Measurements from ENCODE around the gene MYO9A. TPM values are rescaled to one million over a fixed set of nuclear protein-coding genes. Genes with fewer than 3 reads are reported as not detected.

The MYO9A gene
- total RNA-seq, 1 experiment from 2014 or later: 142 TPM

- no peak overlapping the region for H3K4me2 ChIP-seq (ENCODE audit: low read depth, low read length, poor library complexity, severe bottlenecking)
Measured at GRCh38 chr15:72092691-72093090, 25.3 kb downstream of the MYO9A start.

GRCh38 chr15:72092006-72092405, 25.9 kb downstream of the MYO9A start:
- H3K27ac ChIP-seq (ENCODE audit: low read length): peak overlapping the region; percentile 53
- no peaks in the 10 kb centered on the region for H3K9me2 ChIP-seq (replicated peaks; ENCODE audit: insufficient read depth, low read length)
- H3K9ac ChIP-seq (ENCODE audit: low read length): no peak overlapping the region
- H3K4me2 ChIP-seq (ENCODE audit: low read depth, low read length, poor library complexity, severe bottlenecking): no peak overlapping the region
- H3K36me3 ChIP-seq (ENCODE audit: insufficient read depth, low read length): peaks cover 11% of the 10 kb centered on the region; the same call in 1 of the 2 replicates
- H3K9me3 ChIP-seq (ENCODE audit: low read length): no peaks in the 10 kb centered on the region
- no peak overlapping the region for H2AFZ ChIP-seq (ENCODE audit: low read length)
- H3K27me3 ChIP-seq (ENCODE audit: low read length): no peaks in the 10 kb centered on the region
- no peak for DNase-seq
- H4K20me1 ChIP-seq (ENCODE audit: insufficient read depth, low read depth, low read length): no peaks in the 10 kb centered on the region
- peaks cover 79% of the 10 kb centered on the region for H3K79me2 ChIP-seq (ENCODE audit: low read length)
- H3K4me1 ChIP-seq (ENCODE audit: low read length): peaks cover 43% of the 10 kb centered on the region
- no peak overlapping the region for H3K4me3 ChIP-seq (ENCODE audit: low read length)

More at GRCh38 chr15:72092691-72093090, 25.3 kb downstream of the MYO9A start:
- Histone ChIP-seq H3K9me2 (replicated peaks; ENCODE audit: insufficient read depth, low read length) (no peaks in the 10 kb centered on the region), H3K9ac (ENCODE audit: low read length) (no peak overlapping the region), H4K20me1 (ENCODE audit: insufficient read depth, low read depth, low read length) (no peaks in the 10 kb centered on the region), H3K27ac (ENCODE audit: low read length) (peak overlapping the region; percentile 53), H3K4me1 (ENCODE audit: low read length) (peaks cover 38% of the 10 kb centered on the region), H3K4me3 (ENCODE audit: low read length) (no peak overlapping the region), H3K27me3 (ENCODE audit: low read length) (no peaks in the 10 kb centered on the region), H3K36me3 (ENCODE audit: insufficient read depth, low read length) (peaks cover 15% of the 10 kb centered on the region; the same call in 1 of the 2 replicates), H2AFZ (ENCODE audit: low read length) (no peak overlapping the region), H3K9me3 (ENCODE audit: low read length) (no peaks in the 10 kb centered on the region), H3K79me2 (ENCODE audit: low read length) (peaks cover 78% of the 10 kb centered on the region)
- no peak for DNase-seq

- no peak overlapping the region for H2AFZ ChIP-seq (ENCODE audit: low read length)
- H3K9ac ChIP-seq (ENCODE audit: low read length): no peak overlapping the region
- no peak for DNase-seq
- 0 out of 2 replicates have a peak overlapping the region, but pooled peaks have one; percentile 1 for H3K27ac ChIP-seq (ENCODE audit: low read length)
- peaks cover 39% of the 10 kb centered on the region for H3K4me1 ChIP-seq (ENCODE audit: low read length)
- peaks cover 2% of the 10 kb centered on the region; the same call in 1 of the 2 replicates for H3K36me3 ChIP-seq (ENCODE audit: insufficient read depth, low read length)
- H3K9me2 ChIP-seq (replicated peaks; ENCODE audit: insufficient read depth, low read length): no peaks in the 10 kb centered on the region
- H3K9me3 ChIP-seq (ENCODE audit: low read length): no peaks in the 10 kb centered on the region
- H4K20me1 ChIP-seq (ENCODE audit: insufficient read depth, low read depth, low read length): no peaks in the 10 kb centered on the region
- H3K79me2 ChIP-seq (ENCODE audit: low read length): peaks cover 83% of the 10 kb centered on the region
- H3K4me3 ChIP-seq (ENCODE audit: low read length): no peak overlapping the region
- H3K4me2 ChIP-seq (ENCODE audit: low read depth, low read length, poor library complexity, severe bottlenecking): no peak overlapping the region
- H3K27me3 ChIP-seq (ENCODE audit: low read length): no peaks in the 10 kb centered on the region
Measured at GRCh38 chr15:72086920-72087648, 30.9 kb downstream of the MYO9A start.

GRCh38 chr15:72086010-72086697, 31.8 kb downstream of the MYO9A start:
- Histone ChIP-seq H3K4me2 (ENCODE audit: low read depth, low read length, poor library complexity, severe bottlenecking) (no peak overlapping the region), H3K27ac (ENCODE audit: low read length) (no peak overlapping the region; the same call in 1 of the 2 replicates), H3K9me2 (replicated peaks; ENCODE audit: insufficient read depth, low read length) (no peaks in the 10 kb centered on the region), H4K20me1 (ENCODE audit: insufficient read depth, low read depth, low read length) (no peaks in the 10 kb centered on the region), H3K79me2 (ENCODE audit: low read length) (peaks cover 74% of the 10 kb centered on the region), H3K9ac (ENCODE audit: low read length) (no peak overlapping the region), H3K27me3 (ENCODE audit: low read length) (no peaks in the 10 kb centered on the region), H2AFZ (ENCODE audit: low read length) (no peak overlapping the region), H3K36me3 (ENCODE audit: insufficient read depth, low read length) (no peaks in the 10 kb centered on the region; the same call in 1 of the 2 replicates), H3K9me3 (ENCODE audit: low read length) (no peaks in the 10 kb centered on the region), H3K4me1 (ENCODE audit: low read length) (peaks cover 43% of the 10 kb centered on the region), H3K4me3 (ENCODE audit: low read length) (no peak overlapping the region)
- DNase-seq: no peak

GRCh38 chr15:72082176-72082575, 35.8 kb downstream of the MYO9A start:
- Histone ChIP-seq H3K36me3 (ENCODE audit: insufficient read depth, low read length) (no peaks in the 10 kb centered on the region), H3K79me2 (ENCODE audit: low read length) (peaks cover 65% of the 10 kb centered on the region), H3K27ac (ENCODE audit: low read length) (peak overlapping the region; percentile 98), H3K9me3 (ENCODE audit: low read length) (no peaks in the 10 kb centered on the region), H3K4me3 (ENCODE audit: low read length) (no peak overlapping the region), H3K4me1 (ENCODE audit: low read length) (peaks cover 52% of the 10 kb centered on the region), H3K9ac (ENCODE audit: low read length) (no peak overlapping the region), H2AFZ (ENCODE audit: low read length) (no peak overlapping the region), H3K9me2 (replicated peaks; ENCODE audit: insufficient read depth, low read length) (no peaks in the 10 kb centered on the region), H3K27me3 (ENCODE audit: low read length) (no peaks in the 10 kb centered on the region), H3K4me2 (ENCODE audit: low read depth, low read length, poor library complexity, severe bottlenecking) (no peak overlapping the region), H4K20me1 (ENCODE audit: insufficient read depth, low read depth, low read length) (no peaks in the 10 kb centered on the region)
- peak; percentile 40 for DNase-seq

- H3K4me3 ChIP-seq (ENCODE audit: low read length): peak overlapping the region; percentile 49
Measured at GRCh38 chr15:72078887-72079286, 39.1 kb downstream of the MYO9A start.

GRCh38 chr15:72077950-72078349, 40.0 kb downstream of the MYO9A start:
- Histone ChIP-seq H3K9me3 (ENCODE audit: low read length) (no peaks in the 10 kb centered on the region), H3K4me1 (ENCODE audit: low read length) (peaks cover 87% of the 10 kb centered on the region), H3K9me2 (replicated peaks; ENCODE audit: insufficient read depth, low read length) (no peaks in the 10 kb centered on the region), H3K36me3 (ENCODE audit: insufficient read depth, low read length) (no peaks in the 10 kb centered on the region), H4K20me1 (ENCODE audit: insufficient read depth, low read depth, low read length) (no peaks in the 10 kb centered on the region), H3K4me3 (ENCODE audit: low read length) (peak overlapping the region; percentile 49), H2AFZ (ENCODE audit: low read length) (no peak overlapping the region), H3K9ac (ENCODE audit: low read length) (peak overlapping the region; percentile 71), H3K27me3 (ENCODE audit: low read length) (no peaks in the 10 kb centered on the region), H3K4me2 (ENCODE audit: low read depth, low read length, poor library complexity, severe bottlenecking) (peak overlapping the region; percentile 75), H3K27ac (ENCODE audit: low read length) (peak overlapping the region; percentile 98), H3K79me2 (ENCODE audit: low read length) (peaks cover 73% of the 10 kb centered on the region)
- DNase-seq: peak; percentile 64

More at GRCh38 chr15:72078887-72079286, 39.1 kb downstream of the MYO9A start:
- Histone ChIP-seq H4K20me1 (ENCODE audit: insufficient read depth, low read depth, low read length) (no peaks in the 10 kb centered on the region), H3K79me2 (ENCODE audit: low read length) (peaks cover 70% of the 10 kb centered on the region), H3K27me3 (ENCODE audit: low read length) (no peaks in the 10 kb centered on the region), H3K9me3 (ENCODE audit: low read length) (no peaks in the 10 kb centered on the region), H3K27ac (ENCODE audit: low read length) (peak overlapping the region; percentile 98), H2AFZ (ENCODE audit: low read length) (no peak overlapping the region), H3K36me3 (ENCODE audit: insufficient read depth, low read length) (no peaks in the 10 kb centered on the region), H3K9me2 (replicated peaks; ENCODE audit: insufficient read depth, low read length) (no peaks in the 10 kb centered on the region), H3K4me2 (ENCODE audit: low read depth, low read length, poor library complexity, severe bottlenecking) (peak overlapping the region; percentile 75), H3K9ac (ENCODE audit: low read length) (peak overlapping the region; percentile 71), H3K4me1 (ENCODE audit: low read length) (peaks cover 78% of the 10 kb centered on the region)
- DNase-seq: peak; percentile 96

- Histone ChIP-seq H3K4me2 (ENCODE audit: low read depth, low read length, poor library complexity, severe bottlenecking) (peak overlapping the region; percentile 72), H3K9ac (ENCODE audit: low read length) (peak overlapping the region; percentile 59), H3K79me2 (ENCODE audit: low read length) (peaks cover 82% of the 10 kb centered on the region), H3K9me3 (ENCODE audit: low read length) (no peaks in the 10 kb centered on the region), H3K9me2 (replicated peaks; ENCODE audit: insufficient read depth, low read length) (no peaks in the 10 kb centered on the region), H2AFZ (ENCODE audit: low read length) (no peak overlapping the region), H3K4me1 (ENCODE audit: low read length) (peaks cover 89% of the 10 kb centered on the region), H3K4me3 (ENCODE audit: low read length) (peak overlapping the region; percentile 56), H3K36me3 (ENCODE audit: insufficient read depth, low read length) (no peaks in the 10 kb centered on the region), H3K27me3 (ENCODE audit: low read length) (no peaks in the 10 kb centered on the region), H3K27ac (ENCODE audit: low read length) (peak overlapping the region; percentile 98), H4K20me1 (ENCODE audit: insufficient read depth, low read depth, low read length) (no peaks in the 10 kb centered on the region)
- DNase-seq: peak; percentile 68
Measured at GRCh38 chr15:72074335-72075060, 43.5 kb downstream of the MYO9A start.
